SK-N-MC (cell line): ENCODE measurements around the gene CNTN6.

ENCODE experiments used
- EZH2 ChIP-seq: fragments of 200-600 bp; sonication (generic); IDR thresholded peaks from one replicate; pipeline ENCODE4 v1.6.1; 2017; ENCODE audit warnings: antibody characterized with exemption
- FOXP2 ChIP-seq: optimal IDR thresholded peaks from 2 replicates; pipeline ENCODE3; 2011; ENCODE audit warnings: mild to moderate bottlenecking, moderate library complexity; ENCODE audit not compliant: insufficient read depth; ENCODE audit errors: extremely low read length, control extremely low read depth
- POLR2AphosphoS5 ChIP-seq: IDR thresholded peaks from 2 replicates; pipeline ENCODE4 v1.6.1; 2012; ENCODE audit warnings: mild to moderate bottlenecking, low read depth, low read length, borderline replicate concordance

DNA sequence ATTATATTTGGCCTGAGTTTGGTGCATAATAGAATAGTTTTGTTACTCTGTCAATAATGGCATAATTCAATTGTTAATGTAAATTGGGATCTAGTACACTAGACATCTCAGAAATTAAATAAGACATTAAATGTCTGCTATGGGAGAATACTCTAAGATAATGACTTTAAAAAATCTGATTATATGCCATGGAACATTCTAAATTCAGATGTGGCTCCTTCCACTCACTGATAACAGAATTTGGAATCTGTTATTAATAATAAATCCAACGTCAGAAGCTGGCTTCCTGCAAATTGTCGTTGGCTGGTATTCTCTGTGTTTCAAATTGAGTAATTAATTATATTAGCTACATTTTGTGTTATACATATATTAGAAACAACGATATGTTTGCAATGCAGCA lies 258.1 kb downstream of the CNTN6 start:
- no peak for TF ChIP-seq POLR2AphosphoS5
- no peak for TF ChIP-seq EZH2
- TF ChIP-seq FOXP2 = no peak
